Activated T-cell treated with anti-CD3 and anti-CD28 coated beads, Interleukin-2, amount 50 U/mL, for 48 hours (primary cell): ENCODE measurements around the gene FXR2.

ENCODE experiments used
- DNase-seq, 2 experiments: peaks; one replicate each; pipeline ENCODE4 v3.0.0-alpha.2; 2020

The FXR2 gene

DNA sequence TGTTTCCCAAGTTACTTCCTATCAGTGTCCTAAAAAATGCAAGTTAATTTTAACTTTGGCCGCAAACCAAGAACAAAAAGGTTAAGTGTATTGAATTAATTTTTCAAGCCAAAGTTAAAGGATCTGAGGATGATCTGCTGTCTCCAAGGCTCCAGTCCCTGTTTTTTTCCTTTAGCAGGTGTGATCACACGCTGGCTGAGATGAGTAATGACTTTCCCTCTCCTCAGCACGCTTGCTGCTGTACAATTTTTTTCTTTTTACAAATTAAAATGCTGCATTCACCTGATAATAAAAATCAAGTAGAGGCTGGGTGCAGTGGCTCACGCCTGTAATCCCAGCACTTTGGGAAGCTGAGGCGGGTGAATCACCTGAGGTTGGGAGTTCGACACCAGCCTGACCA lies 69.8 kb downstream of the FXR2 start:
- no peak for DNase-seq
